ENCODE measurements around the gene G2E3. TPM values are rescaled to one million over a fixed set of nuclear protein-coding genes. Genes with fewer than 3 reads are reported as not detected.

Gene G2E3
- 10 to 100 TPM in 2 of 4 donors, 1 to 10 TPM in 2; 9.5 to 17.5 (median 10.7) TPM for total RNA-seq

GRCh38 chr14:30558675-30559555, at the start of gene G2E3:
Gene G2E3, plus strand, starts transcription at chr14:30559158. Its CDS starts 21,922 bp downstream, at chr14:30581080.
- Histone ChIP-seq H3K27ac (peak within 1 kb of the TSS; percentile 33 to 62 (median 57)), H3K9me3 (no peaks in the 10 kb centered on the region), H3K36me3 (no peaks in the 10 kb centered on the region), H3K27me3 (no peaks in the 10 kb centered on the region), H3K4me1 (peaks cover 3 to 9% of the 10 kb centered on the region in 2 donors), H3K4me3 (replicated peaks in 1 of 3) (peak within 1 kb of the TSS; percentile 59 to 92 (median 82))
- intact Hi-C loops (cut with DNase I): no loop called here
- WGBS, 2 donors: 0% methylated on average over 36 to 41 of the region's 62 CpGs
- TF ChIP-seq POLR2A (IDR thresholded peaks at IDR 0.05) (peak in 1 of 2 donors; percentile 81), CTCF (IDR thresholded peaks at IDR 0.05) (no peak)
- peak; percentile 83 to 89 for DNase-seq

- no peak for TF ChIP-seq POLR2A (IDR thresholded peaks at IDR 0.05)
Observed at GRCh38 chr14:30517737-30518136, 41.2 kb upstream of the G2E3 start.

GRCh38 chr14:30518867-30519560, 39.9 kb upstream of the G2E3 start:
- Histone ChIP-seq H3K27me3 (no peaks in the 10 kb centered on the region), H3K4me3 (replicated peaks in 1 of 3) (no peak overlapping the region), H3K27ac (no peak overlapping the region), H3K9me3 (no peaks in the 10 kb centered on the region), H3K4me1 (peaks cover 0 to 4% of the 10 kb centered on the region in 2 donors), H3K36me3 (no peaks in the 10 kb centered on the region)
- TF ChIP-seq CTCF (IDR thresholded peaks at IDR 0.05) (no peak), POLR2A (IDR thresholded peaks at IDR 0.05) (no peak)
- no peak for DNase-seq
- intact Hi-C loops (cut with DNase I): no loop called here
- 92 to 94% methylated on average over 4 of the region's 4 CpGs for WGBS, 2 donors

More at GRCh38 chr14:30517737-30518136, 41.2 kb upstream of the G2E3 start:
- no peak overlapping the region for H3K27ac ChIP-seq
- H3K4me3 ChIP-seq (replicated peaks in 1 of 3): no peak overlapping the region
- peaks cover 0 to 4% of the 10 kb centered on the region in 2 donors for H3K4me1 ChIP-seq
- no peak for DNase-seq
- no peaks in the 10 kb centered on the region for H3K36me3 ChIP-seq
- intact Hi-C loops (cut with DNase I): no loop called here
- no peaks in the 10 kb centered on the region for H3K9me3 ChIP-seq
- no peaks in the 10 kb centered on the region for H3K27me3 ChIP-seq
- 92 to 94% methylated on average over 2 of the region's 2 CpGs for WGBS, 2 donors

GRCh38 chr14:30519961-30520360, 39.0 kb upstream of the G2E3 start:
- no peak for DNase-seq
- Histone ChIP-seq H3K4me1 (peaks cover 0 to 4% of the 10 kb centered on the region in 2 donors), H3K27me3 (no peaks in the 10 kb centered on the region), H3K27ac (no peak overlapping the region), H3K36me3 (no peaks in the 10 kb centered on the region), H3K9me3 (no peaks in the 10 kb centered on the region), H3K4me3 (replicated peaks in 1 of 3) (no peak overlapping the region)
- 91 to 97% methylated on average over 1 of the region's 1 CpG for WGBS, 2 donors
- TF ChIP-seq CTCF (IDR thresholded peaks at IDR 0.05) (no peak), POLR2A (IDR thresholded peaks at IDR 0.05) (no peak)
- intact Hi-C loops (cut with DNase I): loop anchor here (10.0 kb wide), 1 partner anchor 145 kb away; no protein-coding TSS in a partner anchor

GRCh38 chr14:30520536-30520935, 38.4 kb upstream of the G2E3 start:
- Histone ChIP-seq H3K27ac (no peak overlapping the region), H3K36me3 (no peaks in the 10 kb centered on the region), H3K27me3 (no peaks in the 10 kb centered on the region), H3K4me3 (replicated peaks in 1 of 3) (no peak overlapping the region), H3K9me3 (no peaks in the 10 kb centered on the region), H3K4me1 (peaks cover 0 to 4% of the 10 kb centered on the region in 2 donors)
- 92 to 97% methylated on average over 2 of the region's 2 CpGs for WGBS, 2 donors
- intact Hi-C loops (cut with DNase I): loop anchor here (10.0 kb wide), 1 partner anchor 146 kb away; no protein-coding TSS in a partner anchor
- DNase-seq: no peak
- TF ChIP-seq CTCF (IDR thresholded peaks at IDR 0.05): no peak
- TF ChIP-seq POLR2A (IDR thresholded peaks at IDR 0.05): no peak
